HG03280 (cell line): Measurements from ENCODE around the gene KRT86.
"Not testable (repeated sequence)": the region's sequence is repeated elsewhere in the genome, so short reads cannot be mapped to it uniquely, and the experiment has no call there.

Experiments used
- ATAC-seq: cut with Tn5 transposase; IDR thresholded peaks from one replicate; pipeline ENCODE4 v1.9.1; 2021; ENCODE audit warnings: mild to moderate bottlenecking, moderate library complexity; ENCODE audit not compliant: unreplicated experiment

Gene KRT86

DNA sequence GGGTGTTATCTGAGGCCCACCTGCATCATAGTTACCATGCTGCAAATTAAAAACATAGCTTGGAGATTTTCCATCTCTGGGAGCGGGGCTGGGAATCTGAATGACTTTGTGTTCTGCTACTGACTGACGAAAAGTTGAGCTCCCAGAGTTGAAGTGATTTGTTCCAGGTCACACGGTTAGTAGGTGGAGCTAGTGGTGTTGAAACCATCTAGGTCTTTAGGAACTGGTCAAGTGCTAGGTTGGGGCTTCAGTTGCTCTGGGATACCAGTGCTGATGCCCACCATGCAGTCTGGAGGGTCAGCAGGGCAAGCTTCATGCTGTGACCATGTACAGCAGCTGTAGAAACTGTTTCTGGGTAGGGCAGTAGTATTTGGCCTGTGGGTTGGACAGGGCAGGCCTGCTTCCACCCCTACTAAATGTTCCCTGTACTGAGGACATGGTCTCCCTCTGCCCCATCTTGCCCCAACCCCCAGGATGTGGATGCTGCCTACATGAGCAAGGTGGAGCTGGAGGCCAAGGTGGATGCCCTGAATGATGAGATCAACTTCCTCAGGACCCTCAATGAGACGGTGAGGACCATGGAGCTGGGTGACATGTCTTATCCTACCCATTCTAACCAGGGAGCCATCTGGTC lies 36.1 kb upstream of the KRT86 start:
- ATAC-seq, result no peak

DNA sequence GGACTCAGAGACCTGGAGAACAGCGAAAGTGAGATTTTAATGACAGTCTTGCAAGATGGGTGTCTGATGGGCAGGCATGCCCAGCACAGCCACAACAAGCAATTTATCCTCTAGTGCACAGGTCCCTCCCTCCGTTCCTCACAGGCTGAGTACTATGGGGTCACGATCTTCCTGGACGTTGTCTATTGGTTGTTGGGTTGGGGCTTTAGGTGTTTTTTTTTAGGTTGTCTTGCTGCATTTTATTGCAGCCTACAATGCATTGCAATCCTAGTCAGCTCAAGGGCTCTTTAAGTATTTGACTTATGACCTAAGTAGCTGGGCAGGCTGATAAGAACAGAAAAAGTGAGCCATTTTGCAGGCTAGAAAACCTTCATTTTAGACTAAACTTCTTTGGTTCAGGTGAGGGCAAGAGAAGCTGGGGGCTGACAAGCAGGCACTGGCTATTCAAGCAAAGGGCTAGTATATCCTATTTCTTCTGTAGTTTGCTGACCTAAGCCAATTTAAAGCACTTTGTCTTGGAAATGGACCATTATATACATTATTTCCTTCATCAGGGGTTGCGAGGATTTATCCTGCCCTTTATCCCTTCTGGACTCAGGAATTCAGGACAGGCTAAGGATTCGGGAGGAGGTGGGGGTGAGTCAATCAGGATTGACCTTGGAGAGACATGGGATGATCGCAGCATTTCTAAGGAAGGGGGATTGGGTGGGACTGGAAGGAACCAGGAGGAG lies 35.4 kb upstream of the KRT86 start:
- no peak for ATAC-seq

DNA sequence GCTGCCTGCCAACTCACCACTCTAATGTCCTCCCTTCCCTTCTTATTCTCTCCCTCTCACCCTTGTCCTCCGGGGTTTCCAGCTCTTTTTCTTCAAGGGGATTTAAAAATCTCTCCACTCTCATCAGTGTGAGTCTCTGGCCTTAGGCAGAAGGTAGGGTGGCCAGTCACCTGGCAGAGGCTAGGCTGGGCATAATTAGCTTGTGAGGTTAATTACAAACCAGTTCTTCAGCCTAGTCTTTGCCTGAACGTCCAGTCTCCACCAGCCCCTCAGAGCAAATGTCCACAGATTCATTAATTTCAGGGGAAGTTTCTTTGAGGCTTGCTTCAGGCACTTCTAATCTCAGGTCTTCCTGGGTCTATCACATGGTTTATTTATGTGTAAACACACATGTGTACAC lies 34.7 kb upstream of the KRT86 start:
- no peak for ATAC-seq

DNA sequence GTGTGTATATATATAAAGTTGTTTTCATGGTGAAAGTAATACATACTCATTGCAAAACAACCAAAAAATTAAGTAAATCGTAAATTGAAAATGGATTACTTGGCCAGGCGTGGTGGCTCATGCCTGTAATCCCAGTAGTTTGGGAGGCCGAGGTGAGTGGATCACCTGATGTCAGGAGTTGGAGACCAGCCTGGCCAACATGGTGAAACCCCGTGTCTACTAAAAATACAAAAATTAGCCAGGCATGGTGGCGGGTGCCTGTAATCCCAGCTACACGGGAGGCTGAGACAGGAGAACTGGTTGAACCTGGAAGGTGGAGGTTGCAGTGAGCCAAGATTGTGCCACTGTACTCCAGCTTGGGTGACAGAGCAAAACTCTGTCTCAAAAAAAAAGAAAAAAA lies 34.2 kb upstream of the KRT86 start:
- ATAC-seq, result not testable (repeated sequence)

DNA sequence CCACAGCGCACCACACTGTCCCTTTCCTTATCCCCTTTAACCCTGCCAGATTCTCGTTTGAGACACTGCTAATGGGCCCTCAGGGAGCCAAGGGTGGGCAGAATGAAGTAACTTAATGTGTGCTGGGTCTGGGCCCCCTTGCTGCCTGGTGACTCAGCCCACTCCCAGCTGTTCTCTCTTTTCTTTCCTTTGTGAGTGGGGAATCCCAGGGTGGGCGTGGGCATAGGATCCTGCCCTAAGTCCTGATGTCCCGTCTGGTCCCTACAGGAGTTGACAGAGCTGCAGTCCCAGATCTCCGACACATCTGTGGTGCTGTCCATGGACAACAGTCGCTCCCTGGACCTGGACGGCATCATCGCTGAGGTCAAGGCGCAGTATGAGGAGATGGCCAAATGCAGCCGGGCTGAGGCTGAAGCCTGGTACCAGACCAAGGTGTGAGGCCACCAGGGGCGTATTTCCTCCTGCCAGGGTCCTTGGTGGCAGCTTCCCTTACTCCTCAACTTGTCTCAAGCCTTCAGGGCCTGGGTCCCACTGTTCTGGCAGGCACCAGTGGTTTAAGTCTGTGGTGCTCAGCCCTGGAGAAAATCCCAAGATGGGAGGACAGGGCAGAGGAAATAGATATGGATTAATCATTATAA lies 33.1 kb upstream of the KRT86 start:
- ATAC-seq, result no peak

DNA sequence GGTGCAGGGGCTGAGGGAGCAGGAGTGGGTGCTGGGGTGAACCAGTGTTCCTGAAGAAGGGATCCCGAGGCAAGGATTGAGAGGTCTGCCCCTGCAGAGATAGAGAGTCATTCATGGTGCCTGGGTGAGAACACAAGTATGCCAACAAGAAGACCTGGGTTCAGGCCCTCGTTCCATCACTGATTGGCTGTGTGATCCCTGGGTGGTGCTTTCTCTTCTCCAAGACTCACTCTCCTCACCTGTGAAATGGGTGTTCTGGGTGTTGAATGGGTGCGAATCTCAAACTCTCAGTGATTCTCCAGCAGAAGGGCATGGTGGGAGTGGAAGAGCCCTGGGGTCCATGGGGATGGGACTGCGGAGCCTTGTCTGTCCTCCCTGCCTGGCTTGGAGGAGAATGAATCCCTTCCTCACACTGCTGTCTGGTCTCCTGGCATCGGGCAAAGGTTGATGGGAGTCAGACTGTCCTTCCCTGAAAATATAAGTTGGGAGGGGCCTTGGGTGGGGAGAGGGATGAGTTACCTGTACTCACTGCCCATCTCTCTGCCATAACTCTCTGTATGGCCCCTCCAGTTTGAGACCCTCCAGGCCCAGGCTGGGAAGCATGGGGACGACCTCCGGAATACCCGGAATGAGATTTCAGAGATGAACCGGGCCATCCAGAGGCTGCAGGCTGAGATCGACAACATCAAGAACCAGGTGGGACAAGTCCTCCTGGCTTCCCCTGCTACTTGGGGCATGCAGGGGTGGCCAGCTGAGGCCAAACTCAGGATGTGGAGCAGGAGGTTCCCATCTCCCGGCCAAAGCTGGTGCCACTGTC lies 31.8 kb upstream of the KRT86 start:
- no peak for ATAC-seq

DNA sequence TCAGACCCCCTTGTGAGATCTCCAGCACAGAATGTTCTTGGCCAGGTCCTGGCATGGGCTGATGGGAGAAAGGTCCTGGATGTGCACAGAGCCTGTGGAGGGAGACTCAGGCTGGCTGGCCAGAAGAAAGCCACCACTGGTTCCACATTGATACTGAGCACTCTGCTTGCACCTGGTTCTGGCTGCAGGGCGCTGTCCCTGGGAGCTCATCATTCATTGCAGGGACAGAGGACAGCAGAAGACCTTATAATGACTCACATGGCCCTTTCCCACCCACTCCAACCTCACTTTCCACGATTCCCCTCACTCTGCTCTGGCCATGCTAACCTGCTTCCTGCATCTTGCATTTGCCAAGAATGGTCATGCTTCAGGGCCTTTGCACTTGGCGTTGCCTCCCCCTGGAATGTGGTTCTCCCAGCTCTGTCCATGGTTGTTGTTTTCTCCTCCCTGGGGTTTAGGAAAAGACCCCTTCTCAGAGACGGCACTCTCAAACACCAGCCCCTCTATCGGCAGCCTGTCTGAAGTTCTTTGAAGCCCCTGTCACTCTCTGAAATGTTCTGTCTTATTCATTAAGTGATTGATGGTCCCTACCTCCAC lies 31.1 kb upstream of the KRT86 start:
- ATAC-seq, result no peak

DNA sequence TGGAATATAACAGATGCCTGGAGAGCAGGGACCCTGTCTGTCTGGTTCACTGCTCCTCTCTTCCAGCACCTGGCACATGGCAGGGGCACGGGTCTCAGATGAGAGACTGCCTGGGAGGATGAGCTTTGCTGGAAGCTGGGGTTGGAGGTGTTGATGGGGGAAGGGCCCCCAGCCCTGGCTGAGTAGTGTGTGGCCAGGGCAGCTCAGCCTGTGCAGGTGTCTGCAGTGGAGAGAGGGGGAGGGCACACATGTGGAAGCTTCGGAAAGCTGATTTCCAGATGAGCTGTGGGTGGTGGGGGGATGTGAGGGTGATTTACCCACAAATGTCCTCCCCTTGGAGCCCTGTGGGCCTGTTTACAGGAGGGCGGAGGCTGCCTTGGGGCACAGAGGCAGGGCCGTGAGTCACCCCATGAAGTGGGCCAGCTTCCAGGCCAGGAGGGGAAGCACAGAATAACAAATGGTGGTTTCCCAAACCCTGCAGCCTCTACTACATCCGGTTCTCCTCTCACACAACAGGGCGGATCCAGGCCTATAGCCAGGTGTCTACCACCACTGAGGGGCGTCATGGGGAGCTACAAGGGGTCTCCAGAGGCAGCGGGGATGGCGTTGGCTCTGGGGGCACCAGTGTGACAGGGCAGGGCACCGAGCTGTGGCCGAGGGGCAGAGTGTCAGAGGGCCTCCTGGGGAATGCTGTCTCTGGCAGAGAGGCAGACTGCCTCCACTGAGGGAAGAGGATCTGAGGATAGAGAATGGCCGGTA lies 30.4 kb upstream of the KRT86 start:
- ATAC-seq, result peak; percentile 84

DNA sequence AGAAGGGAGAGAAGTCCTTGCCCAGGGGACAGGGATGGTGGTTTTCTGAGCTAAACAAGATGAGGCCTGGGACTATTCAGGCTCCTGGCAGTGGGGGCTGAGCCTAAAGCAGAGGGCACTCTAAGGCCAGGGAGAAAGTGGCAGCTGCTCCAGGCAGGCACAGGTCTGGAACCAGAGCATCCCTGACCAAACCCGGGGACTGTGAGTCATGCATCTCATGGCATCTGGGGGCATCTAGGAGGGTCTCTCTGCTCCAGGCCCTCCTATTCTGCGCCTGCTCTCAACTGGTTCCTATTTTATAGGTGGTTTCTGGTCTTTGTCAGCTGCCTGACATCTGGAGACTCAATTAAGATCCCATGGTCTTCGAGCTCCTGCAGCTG lies 29.8 kb upstream of the KRT86 start:
- ATAC-seq, result no peak

DNA sequence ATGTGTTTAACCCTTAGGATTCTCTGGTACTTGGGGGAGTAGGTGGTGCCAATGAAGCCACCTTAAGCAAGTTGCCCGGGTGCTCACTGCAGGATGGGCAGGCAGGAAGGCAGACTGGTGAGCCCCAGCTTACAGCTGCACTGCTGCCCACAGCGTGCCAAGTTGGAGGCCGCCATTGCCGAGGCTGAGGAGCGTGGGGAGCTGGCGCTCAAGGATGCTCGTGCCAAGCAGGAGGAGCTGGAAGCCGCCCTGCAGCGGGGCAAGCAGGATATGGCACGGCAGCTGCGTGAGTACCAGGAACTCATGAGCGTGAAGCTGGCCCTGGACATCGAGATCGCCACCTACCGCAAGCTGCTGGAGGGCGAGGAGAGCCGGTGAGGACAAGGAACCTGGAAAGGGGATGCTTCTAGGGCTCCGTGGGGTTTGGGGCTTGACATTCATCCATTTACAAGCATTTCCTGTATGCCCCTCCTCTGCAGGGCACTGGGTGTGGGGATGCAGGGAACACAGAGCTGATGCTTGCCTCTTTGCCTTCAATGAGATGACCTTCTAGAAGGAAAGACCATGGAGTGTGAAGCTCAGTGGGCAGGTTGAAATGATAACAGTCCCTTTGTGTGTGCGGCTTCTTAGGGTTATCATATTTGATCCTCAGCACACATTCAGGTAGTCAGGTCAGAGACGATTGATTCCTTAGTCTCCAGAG lies 29.0 kb upstream of the KRT86 start:
- no peak for ATAC-seq

DNA sequence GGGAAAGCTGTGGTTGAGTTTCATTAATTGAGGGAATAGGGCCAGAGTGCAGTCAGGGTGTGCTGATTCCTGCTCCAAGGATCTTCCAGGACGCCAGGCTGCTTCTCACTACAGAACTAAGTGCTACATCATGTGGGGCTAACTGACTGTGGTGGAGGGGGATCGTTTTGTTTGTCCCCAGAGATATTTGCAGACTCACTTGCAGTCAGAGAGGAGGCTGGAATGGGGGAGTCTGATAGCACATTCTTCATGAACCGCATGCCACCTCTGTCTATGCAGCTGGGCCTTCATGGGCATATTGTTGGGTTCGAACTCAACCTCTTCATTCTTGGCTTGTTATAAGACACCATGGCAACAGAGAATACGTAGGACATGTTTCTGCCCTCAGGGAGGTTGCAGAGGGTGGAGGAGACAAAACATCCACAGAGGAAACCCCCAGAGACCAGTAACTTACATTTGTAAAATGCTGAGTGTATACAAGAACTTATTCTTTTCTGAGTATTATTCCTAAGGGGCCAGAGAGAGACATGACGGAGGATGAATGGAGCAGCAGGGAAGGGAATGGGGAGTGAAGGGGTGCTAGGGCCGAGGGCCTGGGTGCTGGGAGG lies 28.4 kb upstream of the KRT86 start:
- no peak for ATAC-seq

DNA sequence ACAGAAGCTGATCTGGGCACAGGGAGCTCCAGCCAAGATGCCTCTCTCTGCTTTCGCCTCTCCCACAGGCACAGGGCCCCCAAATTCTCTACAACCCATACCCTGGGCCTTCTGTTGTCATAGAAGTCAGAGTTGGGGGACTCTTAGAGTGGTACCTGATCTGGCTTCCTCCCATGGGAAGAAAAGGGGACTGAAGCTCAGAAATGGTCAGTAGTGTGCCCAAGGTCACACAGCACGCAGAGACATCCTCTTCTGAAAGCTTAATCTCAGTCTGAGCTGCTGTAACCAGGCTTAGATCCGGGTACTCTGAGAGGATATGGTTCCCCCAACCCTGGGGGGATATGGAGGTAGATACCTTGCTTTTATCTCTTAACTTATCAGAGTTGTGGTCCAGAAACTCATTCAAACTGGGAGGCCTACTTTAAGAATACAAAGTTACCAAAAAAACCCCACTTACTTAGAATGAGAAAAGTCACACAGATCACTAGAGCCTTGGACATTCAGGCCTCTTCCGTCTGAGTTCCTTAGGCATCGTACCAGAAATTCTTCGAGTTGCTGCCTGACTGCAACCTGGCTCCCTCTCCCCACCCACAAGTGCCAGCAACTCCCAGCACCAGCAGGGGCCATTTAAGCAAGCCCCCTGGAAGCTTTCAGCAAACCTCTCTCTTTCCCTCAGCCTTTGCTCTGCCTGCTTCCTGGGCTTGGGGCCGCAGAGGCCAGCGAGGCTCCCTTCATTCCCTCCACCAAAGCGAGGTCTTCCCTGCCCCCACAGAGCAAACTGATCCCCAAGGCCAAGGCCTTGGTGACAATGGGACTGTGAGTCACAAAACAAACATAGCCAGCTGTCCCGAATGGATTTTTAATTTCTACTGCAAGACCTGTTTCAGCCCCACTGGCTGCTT lies 27.5 kb upstream of the KRT86 start:
- no peak for ATAC-seq

DNA sequence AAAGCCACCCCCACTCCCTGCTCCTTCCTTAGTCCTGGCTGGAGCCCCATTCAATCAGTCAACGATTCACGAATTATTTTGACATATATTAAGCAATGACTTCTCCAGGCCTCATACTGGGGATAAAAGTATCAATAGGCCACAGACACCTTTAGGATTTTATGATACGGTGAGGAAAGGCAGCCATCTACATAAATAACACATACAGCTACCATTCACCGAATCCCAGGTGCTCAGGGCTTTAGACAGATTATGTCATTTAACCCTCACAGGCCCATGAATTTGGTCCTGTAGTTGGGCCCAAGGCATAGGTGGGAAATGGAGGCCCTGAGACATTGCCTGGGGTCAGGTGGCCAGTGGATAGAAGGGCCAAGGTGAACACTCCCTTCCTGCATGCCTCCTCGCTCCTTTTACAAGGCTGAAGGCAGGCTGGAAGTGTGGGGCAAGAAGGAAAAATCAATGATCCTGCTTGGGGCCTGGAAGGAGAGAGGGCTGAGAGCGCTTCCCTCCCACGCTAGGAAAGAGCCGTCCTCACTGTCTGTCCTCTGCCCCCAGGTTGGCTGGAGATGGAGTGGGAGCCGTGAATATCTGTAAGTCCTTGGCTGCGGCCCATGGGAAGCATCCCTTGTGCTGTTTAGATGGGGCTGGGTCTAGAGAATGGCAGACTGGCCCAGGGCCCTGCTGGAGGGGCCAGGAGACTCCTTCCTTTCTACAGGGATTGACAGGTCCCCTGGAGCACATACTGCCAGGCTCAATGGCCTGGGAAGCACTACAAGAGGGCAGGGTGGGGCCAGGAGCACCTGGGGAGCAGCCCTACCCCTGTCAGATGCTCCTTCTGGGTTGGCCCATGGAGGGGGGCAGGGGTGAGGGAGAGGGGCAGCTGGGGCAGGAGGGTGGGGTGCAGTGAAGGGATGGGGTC lies 26.6 kb upstream of the KRT86 start:
- no peak for ATAC-seq

DNA sequence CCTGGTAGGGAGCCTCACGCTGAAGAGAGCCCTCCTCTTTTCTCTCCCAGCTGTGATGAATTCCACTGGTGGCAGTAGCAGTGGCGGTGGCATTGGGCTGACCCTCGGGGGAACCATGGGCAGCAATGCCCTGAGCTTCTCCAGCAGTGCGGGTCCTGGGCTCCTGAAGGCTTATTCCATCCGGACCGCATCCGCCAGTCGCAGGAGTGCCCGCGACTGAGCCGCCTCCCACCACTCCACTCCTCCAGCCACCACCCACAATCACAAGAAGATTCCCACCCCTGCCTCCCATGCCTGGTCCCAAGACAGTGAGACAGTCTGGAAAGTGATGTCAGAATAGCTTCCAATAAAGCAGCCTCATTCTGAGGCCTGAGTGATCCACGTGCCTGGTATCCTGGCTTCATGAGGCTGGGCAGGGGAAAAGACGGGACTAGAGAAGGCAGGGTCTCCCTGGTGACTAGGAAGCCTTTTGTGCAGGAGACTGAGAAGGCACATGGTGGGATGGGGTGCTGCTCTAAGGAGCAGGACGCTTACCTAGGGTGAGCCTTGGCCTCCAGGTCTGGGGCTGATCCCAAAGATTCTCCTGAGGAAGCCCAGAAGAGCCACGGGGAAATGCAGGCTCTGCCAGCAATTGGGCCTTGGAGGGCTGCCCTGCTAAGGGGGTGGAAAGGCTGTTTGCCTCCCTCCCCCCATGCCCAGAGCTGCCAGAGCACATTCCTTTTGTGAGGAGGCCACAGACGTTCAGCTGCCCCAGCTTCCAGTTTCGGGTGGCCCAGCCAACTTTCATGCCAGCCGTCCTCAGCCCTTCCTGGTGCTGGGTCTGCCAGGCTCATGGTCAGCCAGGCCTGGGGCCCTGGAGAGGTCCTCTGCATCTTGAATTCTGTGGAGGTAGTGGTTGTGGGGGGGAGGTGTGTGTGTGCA lies 25.6 kb upstream of the KRT86 start:
- ATAC-seq, result no peak

DNA sequence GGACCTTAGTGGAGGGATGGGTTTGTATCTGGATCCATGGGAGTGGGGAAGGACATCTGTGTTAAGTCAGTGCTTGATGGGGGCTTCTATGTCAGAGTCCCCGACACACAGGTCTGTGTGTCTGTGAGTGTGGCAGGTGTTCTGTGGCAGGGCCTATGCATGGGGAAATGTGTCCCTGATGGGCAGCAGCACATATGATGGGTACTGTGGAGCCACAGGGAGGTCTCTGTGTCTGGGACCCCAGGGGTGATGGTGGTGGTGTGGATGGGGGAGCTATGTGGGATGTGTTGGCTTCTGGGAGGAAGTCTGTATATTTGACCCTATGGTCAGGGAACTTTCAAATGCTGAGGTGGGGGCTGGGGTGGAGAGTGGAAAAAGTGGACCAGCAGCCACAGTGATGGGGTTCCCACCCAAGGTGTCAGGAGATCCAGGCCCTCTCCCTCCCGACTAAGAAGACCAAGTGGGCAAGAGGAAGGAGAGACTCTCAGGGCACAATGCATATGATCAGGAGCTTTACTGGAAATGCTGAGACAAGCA lies 24.9 kb upstream of the KRT86 start:
- no peak for ATAC-seq
